ENCODE data around the gene DLG2. TPM values are rescaled to one million over a fixed set of nuclear protein-coding genes. Genes with fewer than 3 reads are reported as not detected.
A peak's percentile ranks its signal among the peaks of the same experiment; 100 is the strongest.

Gene DLG2
- total RNA-seq, 1 experiment from 2014 or later: 0.20 TPM

- in situ Hi-C loops (cut with HindIII; ENCODE audit: low pct_unique_long_range_greater_than_20kb, low sequenced_read_pairs): no loop called here
- DNase-seq (ENCODE audit: low read depth): no peak
Observed at GRCh38 chr11:84412862-84413261, 1214.3 kb downstream of the DLG2 start.

GRCh38 chr11:84408946-84409411 lies 1218.2 kb downstream of the DLG2 start:
- in situ Hi-C loops (cut with HindIII; ENCODE audit: low pct_unique_long_range_greater_than_20kb, low sequenced_read_pairs): no loop called here
- DNase-seq (ENCODE audit: low read depth): no peak

GRCh38 chr11:84407091-84407490 lies 1220.1 kb downstream of the DLG2 start:
- in situ Hi-C loops (cut with HindIII; ENCODE audit: low pct_unique_long_range_greater_than_20kb, low sequenced_read_pairs): no loop called here
- DNase-seq (ENCODE audit: low read depth): no peak

- in situ Hi-C loops (cut with HindIII; ENCODE audit: low pct_unique_long_range_greater_than_20kb, low sequenced_read_pairs): no loop called here
- DNase-seq (ENCODE audit: low read depth): peak; percentile 5
Observed at GRCh38 chr11:84398017-84398626, 1229.0 kb downstream of the DLG2 start.

GRCh38 chr11:84396521-84396920 lies 1230.6 kb downstream of the DLG2 start:
- in situ Hi-C loops (cut with HindIII; ENCODE audit: low pct_unique_long_range_greater_than_20kb, low sequenced_read_pairs): no loop called here
- DNase-seq (ENCODE audit: low read depth): no peak

GRCh38 chr11:84390441-84391078 lies 1236.6 kb downstream of the DLG2 start:
- in situ Hi-C loops (cut with HindIII; ENCODE audit: low pct_unique_long_range_greater_than_20kb, low sequenced_read_pairs): no loop called here
- DNase-seq (ENCODE audit: low read depth): no peak

- in situ Hi-C loops (cut with HindIII; ENCODE audit: low pct_unique_long_range_greater_than_20kb, low sequenced_read_pairs): no loop called here
- no peak for DNase-seq (ENCODE audit: low read depth)
Observed at GRCh38 chr11:84389696-84390095, 1237.4 kb downstream of the DLG2 start.

GRCh38 chr11:84384731-84385130 lies 1242.4 kb downstream of the DLG2 start:
- DNase-seq (ENCODE audit: low read depth): peak; percentile 17
- in situ Hi-C loops (cut with HindIII; ENCODE audit: low pct_unique_long_range_greater_than_20kb, low sequenced_read_pairs): no loop called here

GRCh38 chr11:84383576-84383975 lies 1243.6 kb downstream of the DLG2 start:
- in situ Hi-C loops (cut with HindIII; ENCODE audit: low pct_unique_long_range_greater_than_20kb, low sequenced_read_pairs): no loop called here
- no peak for DNase-seq (ENCODE audit: low read depth)

- DNase-seq (ENCODE audit: low read depth): no peak
- in situ Hi-C loops (cut with HindIII; ENCODE audit: low pct_unique_long_range_greater_than_20kb, low sequenced_read_pairs): no loop called here
Observed at GRCh38 chr11:84381666-84382065, 1245.5 kb downstream of the DLG2 start.

- in situ Hi-C loops (cut with HindIII; ENCODE audit: low pct_unique_long_range_greater_than_20kb, low sequenced_read_pairs): no loop called here
- DNase-seq (ENCODE audit: low read depth): no peak
Observed at GRCh38 chr11:84372381-84372950, 1254.7 kb downstream of the DLG2 start.

- in situ Hi-C loops (cut with HindIII; ENCODE audit: low pct_unique_long_range_greater_than_20kb, low sequenced_read_pairs): no loop called here
- DNase-seq (ENCODE audit: low read depth): no peak
Observed at GRCh38 chr11:84358034-84358433, 1269.1 kb downstream of the DLG2 start.

- in situ Hi-C loops (cut with HindIII; ENCODE audit: low pct_unique_long_range_greater_than_20kb, low sequenced_read_pairs): no loop called here
- no peak for DNase-seq (ENCODE audit: low read depth)
Observed at GRCh38 chr11:84355911-84356310, 1271.2 kb downstream of the DLG2 start.

- DNase-seq (ENCODE audit: low read depth): no peak
- in situ Hi-C loops (cut with HindIII; ENCODE audit: low pct_unique_long_range_greater_than_20kb, low sequenced_read_pairs): no loop called here
Observed at GRCh38 chr11:84345597-84345996, 1281.5 kb downstream of the DLG2 start.

GRCh38 chr11:84345027-84345426 lies 1282.1 kb downstream of the DLG2 start:
- in situ Hi-C loops (cut with HindIII; ENCODE audit: low pct_unique_long_range_greater_than_20kb, low sequenced_read_pairs): no loop called here
- no peak for DNase-seq (ENCODE audit: low read depth)

GRCh38 chr11:84339796-84340195 lies 1287.3 kb downstream of the DLG2 start:
- in situ Hi-C loops (cut with HindIII; ENCODE audit: low pct_unique_long_range_greater_than_20kb, low sequenced_read_pairs): no loop called here
- no peak for DNase-seq (ENCODE audit: low read depth)

GRCh38 chr11:84333221-84333620 lies 1293.9 kb downstream of the DLG2 start:
- no peak for DNase-seq (ENCODE audit: low read depth)
- in situ Hi-C loops (cut with HindIII; ENCODE audit: low pct_unique_long_range_greater_than_20kb, low sequenced_read_pairs): no loop called here

- in situ Hi-C loops (cut with HindIII; ENCODE audit: low pct_unique_long_range_greater_than_20kb, low sequenced_read_pairs): no loop called here
Observed at GRCh38 chr11:84322211-84322610, 1304.9 kb downstream of the DLG2 start.

GRCh38 chr11:84319863-84320262 lies 1307.3 kb downstream of the DLG2 start:
- in situ Hi-C loops (cut with HindIII; ENCODE audit: low pct_unique_long_range_greater_than_20kb, low sequenced_read_pairs): no loop called here
- DNase-seq (ENCODE audit: low read depth): no peak

More at GRCh38 chr11:84322211-84322610, 1304.9 kb downstream of the DLG2 start:
- no peak for DNase-seq (ENCODE audit: low read depth)
